ENCODE results near the gene TMEM9. TPM values are rescaled to one million over a fixed set of nuclear protein-coding genes. Genes with fewer than 3 reads are reported as not detected.

The TMEM9 gene
- total RNA-seq, 6 experiments from 2014 or later = 60.3 to 72.7 (median 64.9) TPM

- Mint-ChIP-seq H3K4me1 (ENCODE audit: low read depth) (no peaks in the 10 kb centered on the region), H3K9me3 (no peaks in the 10 kb centered on the region), H3K4me3 (no peak overlapping the region), H3K36me3 (ENCODE audit: low read depth) (no peaks in the 10 kb centered on the region), H3K27ac (no peak overlapping the region), H3K27me3 (ENCODE audit: insufficient read depth) (peaks cover 44% of the 10 kb centered on the region)
- TF ChIP-seq CTCF (IDR thresholded peaks at IDR 0.05) = no peak
- no peak for DNase-seq
Measured at GRCh38 chr1:201110616-201111015, 43.7 kb downstream of the TMEM9 start.

GRCh38 chr1:201110138-201110537, 44.1 kb downstream of the TMEM9 start:
- TF ChIP-seq CTCF (IDR thresholded peaks at IDR 0.05) = no peak
- no peak overlapping the region for H3K27ac Mint-ChIP-seq
- H3K9me3 Mint-ChIP-seq = no peaks in the 10 kb centered on the region
- H3K4me1 Mint-ChIP-seq (ENCODE audit: low read depth) = no peaks in the 10 kb centered on the region
- H3K27me3 Mint-ChIP-seq (ENCODE audit: insufficient read depth) = peaks cover 48% of the 10 kb centered on the region
- DNase-seq = no peak
- no peaks in the 10 kb centered on the region for H3K36me3 Mint-ChIP-seq (ENCODE audit: low read depth)
- no peak overlapping the region for H3K4me3 Mint-ChIP-seq

GRCh38 chr1:201109651-201110050, 44.6 kb downstream of the TMEM9 start:
- Mint-ChIP-seq H3K27ac (no peak overlapping the region), H3K27me3 (ENCODE audit: insufficient read depth) (peaks cover 49% of the 10 kb centered on the region), H3K4me3 (no peak overlapping the region), H3K36me3 (ENCODE audit: low read depth) (no peaks in the 10 kb centered on the region), H3K9me3 (no peaks in the 10 kb centered on the region), H3K4me1 (ENCODE audit: low read depth) (no peaks in the 10 kb centered on the region)
- DNase-seq = no peak
- TF ChIP-seq CTCF (IDR thresholded peaks at IDR 0.05) = no peak

DNA sequence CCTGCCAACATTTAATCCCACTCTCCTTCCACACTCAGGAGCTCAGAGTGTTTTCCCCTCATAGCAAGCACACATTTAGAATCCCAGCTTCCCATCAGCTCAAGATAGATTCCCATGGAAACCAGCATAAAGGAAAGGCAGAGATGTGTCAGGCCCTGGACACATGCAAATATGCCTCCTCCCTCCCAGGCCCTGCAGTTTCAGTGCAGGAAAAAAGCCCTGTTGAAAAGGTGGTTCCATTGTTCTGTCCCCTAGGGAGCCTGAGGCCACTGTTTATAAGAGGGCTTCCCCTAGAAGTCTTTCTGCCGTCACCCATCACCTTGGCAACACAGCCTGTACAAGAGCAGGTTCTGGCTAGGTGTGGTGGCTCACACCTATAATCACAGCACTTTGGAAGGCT, 45.7 kb downstream of the TMEM9 start:
- no peaks in the 10 kb centered on the region for H3K36me3 Mint-ChIP-seq (ENCODE audit: low read depth)
- H3K4me1 Mint-ChIP-seq (ENCODE audit: low read depth) = no peaks in the 10 kb centered on the region
- H3K27ac Mint-ChIP-seq = no peak overlapping the region
- DNase-seq = no peak
- no peaks in the 10 kb centered on the region for H3K9me3 Mint-ChIP-seq
- H3K4me3 Mint-ChIP-seq = no peak overlapping the region
- peaks cover 45% of the 10 kb centered on the region for H3K27me3 Mint-ChIP-seq (ENCODE audit: insufficient read depth)
- no peak for TF ChIP-seq CTCF (IDR thresholded peaks at IDR 0.05)

DNA sequence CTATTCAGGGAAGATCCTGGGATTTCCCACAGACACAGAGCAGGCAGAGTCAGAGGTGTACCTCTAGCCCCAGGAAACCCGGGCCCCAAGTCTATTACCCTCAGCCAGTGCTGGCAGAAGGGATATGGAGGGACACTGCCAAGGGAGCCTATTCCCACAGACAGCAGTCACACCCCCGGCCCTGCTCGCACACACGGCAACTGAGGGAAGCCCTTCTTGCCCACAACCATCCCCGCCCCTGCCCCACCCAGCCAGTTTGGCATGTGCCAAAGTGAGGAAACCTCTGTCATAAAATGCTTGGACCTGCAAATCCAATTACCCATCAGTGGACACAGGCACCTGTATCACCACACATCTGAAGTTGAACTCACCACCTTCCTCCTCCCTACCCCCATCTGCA, 48.6 kb downstream of the TMEM9 start:
- H3K36me3 Mint-ChIP-seq (ENCODE audit: low read depth) = no peaks in the 10 kb centered on the region
- no peak overlapping the region for H3K4me3 Mint-ChIP-seq
- no peak for DNase-seq
- peaks cover 58% of the 10 kb centered on the region for H3K27me3 Mint-ChIP-seq (ENCODE audit: insufficient read depth)
- TF ChIP-seq CTCF (IDR thresholded peaks at IDR 0.05) = no peak
- no peaks in the 10 kb centered on the region for H3K9me3 Mint-ChIP-seq
- no peaks in the 10 kb centered on the region for H3K4me1 Mint-ChIP-seq (ENCODE audit: low read depth)
- H3K27ac Mint-ChIP-seq = no peak overlapping the region

DNA sequence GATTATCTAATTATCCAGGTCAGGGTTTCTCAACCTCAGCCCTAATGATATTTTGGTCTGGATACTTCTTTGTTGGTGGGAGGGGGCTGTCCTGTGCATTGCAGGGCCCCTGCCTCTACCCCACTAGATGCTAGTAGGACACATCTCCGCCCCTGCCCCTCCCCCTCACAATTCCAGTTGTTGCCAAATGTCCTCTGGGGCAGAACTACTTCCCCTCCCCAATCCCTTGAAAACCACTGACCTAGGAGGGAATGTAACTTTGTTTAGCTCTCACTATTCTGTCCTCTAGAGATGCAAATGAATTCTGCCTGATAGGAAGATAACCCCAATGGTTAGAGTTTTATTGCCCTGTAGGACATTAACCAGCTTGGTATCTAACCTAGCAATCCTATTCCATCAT, 50.1 kb downstream of the TMEM9 start:
- TF ChIP-seq CTCF (IDR thresholded peaks at IDR 0.05) = no peak
- DNase-seq = no peak
- Mint-ChIP-seq H3K27me3 (ENCODE audit: insufficient read depth) (peaks cover 58% of the 10 kb centered on the region), H3K27ac (no peak overlapping the region), H3K36me3 (ENCODE audit: low read depth) (no peaks in the 10 kb centered on the region), H3K9me3 (no peaks in the 10 kb centered on the region), H3K4me3 (no peak overlapping the region), H3K4me1 (ENCODE audit: low read depth) (no peaks in the 10 kb centered on the region)

Measured in HFFc6 (cell line).